K562 (cell line): Measurements from ENCODE around the gene CASKIN1. TPM values are rescaled to one million over a fixed set of nuclear protein-coding genes. Genes with fewer than 3 reads are reported as not detected.

Experiments used
- ARHGAP35 ChIP-seq: fragments of 450-650 bp; IDR thresholded peaks from 2 replicates; pipeline ENCODE4 v1.6.1; 2018; ENCODE audit not compliant: partially characterized antibody
- CBX2 ChIP-seq: fragments of 200-600 bp; sonication (generic); IDR thresholded peaks from one replicate; pipeline ENCODE4 v1.6.1; 2012; ENCODE audit warnings: mild to moderate bottlenecking, low read length, inconsistent platforms; ENCODE audit not compliant: insufficient read depth, poor library complexity, severe bottlenecking
- CCNT2 ChIP-seq: IDR thresholded peaks from 2 replicates; pipeline ENCODE4 v1.6.1; 2011; ENCODE audit warnings: borderline replicate concordance, low read depth, mild to moderate bottlenecking, moderate library complexity, mixed read lengths, low read length; ENCODE audit not compliant: insufficient read length; ENCODE audit errors: extremely low read depth
- CHD2 ChIP-seq: IDR thresholded peaks from 2 replicates; pipeline ENCODE4 v1.6.1; 2011; ENCODE audit warnings: low read depth, low read length
- CHD4 ChIP-seq: fragments of 200-600 bp; sonication (generic); IDR thresholded peaks from 3 replicates; pipeline ENCODE4 v1.6.1; 2012; ENCODE audit warnings: low read depth, mild to moderate bottlenecking, mixed read lengths, low read length, inconsistent platforms; ENCODE audit not compliant: insufficient read depth, insufficient replicate concordance, poor library complexity, severe bottlenecking
- DDX20 ChIP-seq: fragments of 450-650 bp; IDR thresholded peaks from 2 replicates; pipeline ENCODE4 v1.6.1; 2016; ENCODE audit warnings: missing genetic modification characterization, low read depth, mild to moderate bottlenecking, missing compliant biosample characterization, moderate library complexity
- ETV5 ChIP-seq: sonication (generic); formaldehyde crosslinking; IDR thresholded peaks from 2 replicates; pipeline ENCODE4 v1.4.0; 2020; ENCODE audit warnings: low read depth, mild to moderate bottlenecking, missing genetic modification reagents
- FOXA3 ChIP-seq, 2 experiments: fragments of 450-650 bp in 1 of 2; sonication (generic) in 1 of 2; formaldehyde crosslinking; IDR thresholded peaks in 1 of 2; conservative IDR thresholded peaks in 1 of 2; 2 replicates each; pipeline versions ENCODE4 v1.4.0 to v1.8.0; 2020 to 2022; ENCODE audit warnings: mild to moderate bottlenecking in 2 of 2, missing genetic modification reagents in 1 of 2
- GTF2E2 ChIP-seq: fragments of 200-800 bp; sonication (Bioruptor generic); IDR thresholded peaks from 2 replicates; pipeline ENCODE4 v1.6.1; 2016; ENCODE audit warnings: missing genetic modification characterization, missing compliant biosample characterization
- HMGXB4 ChIP-seq: sonication (generic); formaldehyde crosslinking; IDR thresholded peaks from 2 replicates; pipeline ENCODE4 v1.8.1; 2023; ENCODE audit warnings: mild to moderate bottlenecking, missing genetic modification reagents
- L3MBTL2 ChIP-seq: fragments of 450-650 bp; IDR thresholded peaks from 2 replicates; pipeline ENCODE4 v1.6.1; 2016; ENCODE audit warnings: mild to moderate bottlenecking, moderate library complexity
- MTA3 ChIP-seq: fragments of 450-650 bp; formaldehyde crosslinking; IDR thresholded peaks from 2 replicates; pipeline ENCODE4 v1.6.1; 2017; ENCODE audit warnings: mild to moderate bottlenecking, borderline replicate concordance
- NCOA2 ChIP-seq, 2 experiments: fragments of 450-650 bp; IDR thresholded peaks; 2 replicates each; pipeline ENCODE4 v1.6.1; 2018; ENCODE audit warnings: mild to moderate bottlenecking in 2 of 2, moderate library complexity in 1 of 2; ENCODE audit not compliant: partially characterized antibody in 2 of 2
- NONO ChIP-seq, 2 experiments: fragments of 200-400 bp in 1 of 2; fragments of 450-650 bp in 1 of 2; formaldehyde crosslinking in 1 of 2; IDR thresholded peaks; 2 replicates each; pipeline ENCODE4 v1.6.1; 2017; ENCODE audit warnings: low read depth in 2 of 2, mild to moderate bottlenecking in 2 of 2, moderate library complexity in 2 of 2, low read length in 1 of 2
- RCOR1 ChIP-seq, 2 experiments: IDR thresholded peaks; 2 replicates each; pipeline ENCODE4 v1.6.1; 2012; ENCODE audit warnings: low read depth in 2 of 2, low read length in 2 of 2, borderline replicate concordance in 1 of 2, improper control_type of control experiment in 1 of 2
- SMARCA5 ChIP-seq: fragments of 450-650 bp; IDR thresholded peaks from 2 replicates; pipeline ENCODE4 v1.6.1; 2016
- SREBF2 ChIP-seq: sonication (generic); formaldehyde crosslinking; IDR thresholded peaks from 2 replicates; pipeline ENCODE4 v1.4.0; 2020; ENCODE audit warnings: mild to moderate bottlenecking, missing genetic modification reagents
- SRF ChIP-seq, 2 experiments: fragments of 250-450, 450-650 bp in 1 of 2; sonication (Bioruptor Pico) in 1 of 2; sonication (generic) in 1 of 2; formaldehyde crosslinking; IDR thresholded peaks; 2 replicates each; pipeline versions ENCODE4 v1.5.0 to v1.5.1; 2020 to 2022; ENCODE audit warnings: mild to moderate bottlenecking in 1 of 2, missing genetic modification reagents in 1 of 2
- TAF1 ChIP-seq: IDR thresholded peaks from 2 replicates; pipeline ENCODE4 v1.6.1; 2011; ENCODE audit warnings: mild to moderate bottlenecking, low read length, moderate library complexity; ENCODE audit not compliant: insufficient read depth, control insufficient read depth, severe bottlenecking; ENCODE audit errors: extremely low read depth
- TFAM ChIP-seq: fragments of 250-450 bp; sonication (Bioruptor Pico); conservative IDR thresholded peaks from 2 replicates; pipeline ENCODE4 v1.5.0; 2021; ENCODE audit warnings: mild to moderate bottlenecking, moderate library complexity
- TOE1 ChIP-seq, 2 experiments: fragments of 450-650 bp in 1 of 2; sonication (generic) in 1 of 2; formaldehyde crosslinking in 1 of 2; IDR thresholded peaks; 2 replicates each; pipeline versions ENCODE4 v1.7.1 to v1.8.0; 2016 to 2022; ENCODE audit warnings: borderline replicate concordance in 2 of 2, mild to moderate bottlenecking in 2 of 2, antibody characterized with exemption in 1 of 2, inconsistent platforms in 1 of 2, low read depth in 1 of 2, missing genetic modification reagents in 1 of 2, moderate library complexity in 1 of 2
- ZKSCAN1 ChIP-seq: fragments of 150-350 bp; IDR thresholded peaks from 2 replicates; pipeline ENCODE4 v1.6.1; 2016; ENCODE audit warnings: low read depth, low read length
- ZNF274 ChIP-seq: IDR thresholded peaks from 2 replicates; pipeline ENCODE4 v1.6.1; 2011; ENCODE audit warnings: low read depth, mild to moderate bottlenecking, low read length, moderate library complexity, borderline replicate concordance
- ZNF507 ChIP-seq: conservative IDR thresholded peaks from 2 replicates; pipeline ENCODE4 v1.6.1; 2017; ENCODE audit warnings: missing genetic modification characterization, missing compliant biosample characterization
- polyA plus RNA-seq, 8 experiments: library from polyadenylated mRNA; depleted of rRNA in 4 of 8; stranded (reverse) in 5 of 8; unstranded in 3 of 8; fragments of >200 nt; fragmentation: Nextera tagmentation in 2 of 8; fragmentation: Illumina TruSeq in 1 of 8; extraction: Ambion mirVana in 2 of 8; extraction: Trizol in 1 of 8; gene quantifications; 2 replicates each; pipeline versions ENCODE4 v1.2.1 to v1.2.3, GENCODE V29; 2011 to 2014; ENCODE audit warnings: inconsistent platforms in 1 of 8, missing spikeins in 1 of 8
- total RNA-seq, 7 experiments: library from RNA; depleted of rRNA in 6 of 7; stranded (reverse); fragments of >200 nt in 6 of 7; fragmentation: Illumina TruSeq in 2 of 7; extraction: Trizol in 2 of 7; gene quantifications; 2 replicates each; pipeline versions ENCODE4 v1.2.1 to v1.2.3, GENCODE V29; 2011 to 2021; ENCODE audit warnings: low replicate concordance in 1 of 7
- TF ChIP-seq, protein P1 (sequence below): fragments of 450-650 bp; formaldehyde crosslinking; IDR thresholded peaks from 2 replicates; pipeline ENCODE4 v1.4.0; 2022; ENCODE audit warnings: mild to moderate bottlenecking, moderate library complexity

The CASKIN1 gene
- total and polyA plus RNA-seq, 9 of the 15 experiments (the other 6 are each of a cell fraction or from before 2014, with no cell fraction given) = 0.15 to 4.5 (median 1.5) TPM; not detected in 2

DNA sequence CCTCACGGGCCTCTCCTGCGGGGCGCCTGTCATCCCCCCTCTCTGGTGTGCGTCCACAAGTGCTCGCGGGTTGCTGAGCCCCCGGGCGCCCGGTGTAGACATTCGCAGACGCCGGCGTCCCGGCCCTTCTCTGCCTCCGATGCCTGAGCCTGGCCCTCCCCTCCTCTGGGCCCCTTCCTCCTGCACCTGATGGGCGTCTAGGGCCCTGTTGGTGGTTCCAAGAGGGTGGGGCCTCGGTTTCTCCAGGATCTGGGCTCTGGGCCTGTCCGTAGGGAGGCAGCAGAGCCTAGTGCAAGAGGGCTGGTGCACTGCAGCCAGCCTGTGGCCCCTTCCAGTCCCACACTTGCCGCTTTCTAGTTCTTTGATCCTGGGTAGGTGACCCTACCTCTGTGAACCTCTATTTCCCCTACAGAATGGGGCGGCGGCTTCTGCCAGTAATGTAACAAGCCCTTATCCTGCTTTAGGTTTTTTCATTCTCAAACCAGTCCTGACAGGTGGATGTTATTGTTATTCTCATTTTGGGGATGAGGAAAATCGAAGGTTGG is 27.6 kb upstream of the CASKIN1 start (continued):
- TF ChIP-seq MTA3 = no peak
- TF ChIP-seq ZKSCAN1 = no peak
- TF ChIP-seq SMARCA5 = peak; percentile 73; the same call in 1 of the 2 replicates
- TF ChIP-seq NONO (IDR thresholded peaks at IDR 0.05; ENCODE audit: low read depth in 2 of 2, low read length in 1 of 2) = no peak
- peak in 1 of 2 experiments; percentile 26; a peak in 1 of 4 replicates for TF ChIP-seq RCOR1 (IDR thresholded peaks at IDR 0.05; ENCODE audit: borderline replicate concordance in 1 of 2, low read depth in 2 of 2, low read length in 2 of 2)
- TF ChIP-seq DDX20 (tag) = no peak
- TF ChIP-seq ETV5 = no peak; the same call in 1 of the 2 replicates
- TF ChIP-seq, protein P1, sequence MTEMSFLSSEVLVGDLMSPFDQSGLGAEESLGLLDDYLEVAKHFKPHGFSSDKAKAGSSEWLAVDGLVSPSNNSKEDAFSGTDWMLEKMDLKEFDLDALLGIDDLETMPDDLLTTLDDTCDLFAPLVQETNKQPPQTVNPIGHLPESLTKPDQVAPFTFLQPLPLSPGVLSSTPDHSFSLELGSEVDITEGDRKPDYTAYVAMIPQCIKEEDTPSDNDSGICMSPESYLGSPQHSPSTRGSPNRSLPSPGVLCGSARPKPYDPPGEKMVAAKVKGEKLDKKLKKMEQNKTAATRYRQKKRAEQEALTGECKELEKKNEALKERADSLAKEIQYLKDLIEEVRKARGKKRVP = no peak
- TF ChIP-seq ARHGAP35 = no peak
- peak in 1 of 2 experiments; percentile 30; a peak in 1 of 4 replicates for TF ChIP-seq FOXA3 (CRISPR knock-in tag; conservative IDR thresholded peaks at IDR 0.05 in 1 of 2, IDR thresholded peaks at IDR 0.05 in 1 of 2)
- no peak for TF ChIP-seq CBX2
- TF ChIP-seq CCNT2 = peak; percentile 14
- no peak for TF ChIP-seq GTF2E2 (tag)
- 0 out of 2 replicates have a peak, but pooled peaks have one; percentile 20 for TF ChIP-seq ZNF274
- no peak for TF ChIP-seq TOE1 (IDR thresholded peaks at IDR 0.05; ENCODE audit: borderline replicate concordance)
- 0 out of 2 replicates have a peak, but pooled peaks have one; percentile 29 for TF ChIP-seq TOE1 (CRISPR knock-in tag; IDR thresholded peaks at IDR 0.05; ENCODE audit: borderline replicate concordance, low read depth)
- TF ChIP-seq SREBF2 (CRISPR knock-in tag) = 0 out of 2 replicates have a peak, but pooled peaks have one; percentile 50
- TF ChIP-seq L3MBTL2 = no peak
- TF ChIP-seq TAF1 = peak; percentile 18
- peak in 1 of 2 experiments; percentile 47; a peak in 1 of 4 replicates for TF ChIP-seq SRF (CRISPR knock-in tag; IDR thresholded peaks at IDR 0.05)
- no peak for TF ChIP-seq ZNF507 (tag)
- peak; percentile 4; the same call in 1 of the 2 replicates for TF ChIP-seq HMGXB4 (CRISPR knock-in tag)
- TF ChIP-seq CHD2 = no peak
- TF ChIP-seq TFAM (CRISPR knock-in tag) = no peak
- peak; percentile 42 for TF ChIP-seq CHD4
- no peak for TF ChIP-seq NCOA2 (IDR thresholded peaks at IDR 0.05; ENCODE audit: partially characterized antibody in 2 of 2)
